Measurements from ENCODE around the gene CFAP161.

- TF ChIP-seq CTCF (IDR thresholded peaks at IDR 0.05) (no peak), POLR2AphosphoS5 (IDR thresholded peaks at IDR 0.05) (no peak), EP300 (IDR thresholded peaks at IDR 0.05) (no peak)
Observed at GRCh38 chr15:81178365-81178764, 44.3 kb downstream of the CFAP161 start.

All from gastroesophageal sphincter (tissue), 3 donors.